H9 (cell line): Measurements from ENCODE around the gene TXNDC5. TPM values are rescaled to one million over a fixed set of nuclear protein-coding genes. Genes with fewer than 3 reads are reported as not detected.

Experiments used
- DNase-seq: peaks from one replicate; pipeline ENCODE4 v3.0.0-alpha.2; 2017
- H2AFZ ChIP-seq: one replicate; pipeline ENCODE4 v1.6.1; 2013; ENCODE audit warnings: mild to moderate bottlenecking, low read length, control low read depth, moderate library complexity
- H2AK5ac ChIP-seq: 2 replicates; pipeline ENCODE4 v1.6.1; 2013; ENCODE audit warnings: low read length, control low read depth, mixed read lengths; ENCODE audit not compliant: insufficient read length
- H2BK120ac ChIP-seq: one replicate; pipeline ENCODE4 v1.6.1; 2013; ENCODE audit warnings: low read depth, mild to moderate bottlenecking, low read length, control low read depth, inconsistent platforms; ENCODE audit not compliant: poor library complexity, severe bottlenecking
- H2BK12ac ChIP-seq: 2 replicates; pipeline ENCODE4 v1.6.1; 2013; ENCODE audit warnings: low read length, control low read depth, mixed read lengths, low read depth; ENCODE audit not compliant: insufficient read length
- H2BK15ac ChIP-seq: 2 replicates; pipeline ENCODE4 v1.6.1; 2013; ENCODE audit warnings: low read depth, low read length, control low read depth
- H2BK20ac ChIP-seq: one replicate; pipeline ENCODE4 v1.6.1; 2013; ENCODE audit warnings: low read depth, mild to moderate bottlenecking, low read length, control low read depth, inconsistent platforms; ENCODE audit not compliant: poor library complexity, severe bottlenecking
- H2BK5ac ChIP-seq: 2 replicates; pipeline ENCODE4 v1.6.1; 2013; ENCODE audit warnings: low read length, control low read depth, mixed read lengths; ENCODE audit not compliant: insufficient read length
- H3K14ac ChIP-seq: 2 replicates; pipeline ENCODE4 v1.6.1; 2013; ENCODE audit warnings: low read length, control low read depth; ENCODE audit not compliant: insufficient read depth
- H3K18ac ChIP-seq: 2 replicates; pipeline ENCODE4 v1.6.1; 2013; ENCODE audit warnings: low read depth, mild to moderate bottlenecking, mixed read lengths, low read length, control low read depth; ENCODE audit not compliant: insufficient read length
- H3K23ac ChIP-seq: 2 replicates; pipeline ENCODE4 v1.6.1; 2013; ENCODE audit warnings: low read length, control low read depth, mixed read lengths, low read depth; ENCODE audit not compliant: insufficient read length
- H3K23me2 ChIP-seq: 2 replicates; pipeline ENCODE4 v1.6.1; 2013; ENCODE audit warnings: low read depth, mild to moderate bottlenecking, mixed read lengths, low read length, control low read depth; ENCODE audit not compliant: insufficient read length, poor library complexity, severe bottlenecking
- H3K27ac ChIP-seq: 2 replicates; pipeline ENCODE4 v1.5.1; 2013; ENCODE audit warnings: low read length, control low read depth, mixed read lengths, low read depth; ENCODE audit not compliant: insufficient read length
- H3K27me3 ChIP-seq: 2 replicates; pipeline ENCODE4 v1.6.1; 2013; ENCODE audit warnings: low read length, control low read depth, inconsistent platforms; ENCODE audit not compliant: insufficient read depth
- H3K4ac ChIP-seq: 2 replicates; pipeline ENCODE4 v1.6.1; 2013; ENCODE audit warnings: low read depth, mild to moderate bottlenecking, control low read depth, inconsistent platforms, low read length, moderate library complexity
- H3K4me1 ChIP-seq: 2 replicates; pipeline ENCODE4 v1.6.1; 2013; ENCODE audit warnings: low read length, control low read depth, inconsistent platforms; ENCODE audit not compliant: insufficient read depth
- H3K4me2 ChIP-seq: 2 replicates; pipeline ENCODE4 v1.6.1; 2013; ENCODE audit warnings: low read length, control low read depth, mixed read lengths; ENCODE audit not compliant: insufficient read length, insufficient read depth
- H3K56ac ChIP-seq: 2 replicates; pipeline ENCODE4 v1.6.1; 2013; ENCODE audit warnings: low read depth, mild to moderate bottlenecking, mixed read lengths, low read length, control low read depth; ENCODE audit not compliant: insufficient read length
- H3K79me1 ChIP-seq: 2 replicates; pipeline ENCODE4 v1.6.1; 2013; ENCODE audit warnings: low read depth, mild to moderate bottlenecking, moderate library complexity, low read length, control low read depth, inconsistent platforms; ENCODE audit not compliant: insufficient read depth, poor library complexity, severe bottlenecking
- H3K79me2 ChIP-seq: 2 replicates; pipeline ENCODE4 v1.6.1; 2013; ENCODE audit warnings: low read length, control low read depth, inconsistent platforms; ENCODE audit not compliant: insufficient read depth
- H3K9ac ChIP-seq: 2 replicates; pipeline ENCODE4 v1.6.1; 2013; ENCODE audit warnings: low read length, control low read depth, mixed read lengths; ENCODE audit not compliant: insufficient read length; ENCODE audit errors: extremely low read depth
- H3K9me3 ChIP-seq: one replicate; pipeline ENCODE4 v1.6.1; 2013; ENCODE audit warnings: low read depth, low read length, inconsistent platforms; ENCODE audit not compliant: control insufficient read depth
- H3T11ph ChIP-seq: one replicate; pipeline ENCODE4 v1.6.1; 2013; ENCODE audit warnings: mild to moderate bottlenecking, low read length, control low read depth, inconsistent platforms
- H4K20me1 ChIP-seq: one replicate; pipeline ENCODE4 v1.6.1; 2013; ENCODE audit not compliant: control insufficient read depth, insufficient read length, insufficient read depth
- H4K5ac ChIP-seq: 2 replicates; pipeline ENCODE4 v1.6.1; 2013; ENCODE audit warnings: low read depth, mild to moderate bottlenecking, mixed read lengths, low read length, control low read depth; ENCODE audit not compliant: insufficient read length
- H4K8ac ChIP-seq: replicated peaks from 2 replicates; pipeline ENCODE4 v1.6.1; 2013; ENCODE audit warnings: low read length, control low read depth, mixed read lengths, low read depth; ENCODE audit not compliant: insufficient read length
- H4K91ac ChIP-seq: 2 replicates; pipeline ENCODE4 v1.6.1; 2013; ENCODE audit warnings: low read depth, mild to moderate bottlenecking, moderate library complexity, mixed read lengths, low read length, control low read depth; ENCODE audit not compliant: insufficient read length
- H3K27ac Mint-ChIP-seq, 3 experiments: 2 replicates in 2 of 3; 3 replicates in 1 of 3; pipeline ENCODE4 v1.8.0; 2020 to 2021; ENCODE audit warnings: mixed read lengths in 3 of 3, mild to moderate bottlenecking in 1 of 3, moderate library complexity in 1 of 3
- H3K27me3 Mint-ChIP-seq: 2 replicates; pipeline ENCODE4 v1.8.0; 2021; ENCODE audit warnings: low read depth, mild to moderate bottlenecking, moderate library complexity, mixed read lengths
- H3K36me3 Mint-ChIP-seq, 3 experiments: 2 replicates in 2 of 3; 3 replicates in 1 of 3; pipeline ENCODE4 v1.8.0; 2020 to 2021; ENCODE audit warnings: low read depth in 3 of 3, mixed read lengths in 3 of 3; ENCODE audit not compliant: insufficient read depth in 1 of 3
- H3K4me1 Mint-ChIP-seq, 2 experiments: 2 replicates each; pipeline ENCODE4 v1.8.0; 2020; ENCODE audit warnings: mixed read lengths in 2 of 2
- H3K4me3 Mint-ChIP-seq, 2 experiments: 2 replicates in 1 of 2; 3 replicates in 1 of 2; pipeline ENCODE4 v1.8.0; 2020 to 2021; ENCODE audit warnings: mild to moderate bottlenecking in 2 of 2, mixed read lengths in 2 of 2, moderate library complexity in 1 of 2
- H3K9me3 Mint-ChIP-seq, 2 experiments: 2 replicates in 1 of 2; 3 replicates in 1 of 2; pipeline ENCODE4 v1.8.0; 2020; ENCODE audit warnings: mild to moderate bottlenecking in 2 of 2, mixed read lengths in 2 of 2, moderate library complexity in 1 of 2
- CTCF ChIP-seq: fragments of 200-600 bp; sonication (generic); conservative IDR thresholded peaks from 3 replicates; pipeline ENCODE4 v1.8.0; 2021; ENCODE audit warnings: antibody characterized with exemption, mild to moderate bottlenecking
- WGBS: extraction: QIAGEN DNeasy Blood & Tissue Kit; methylation state at CpG from one replicate; pipeline ENCODE4 v1.1.7; 2013; ENCODE audit warnings: missing lambda C conversion rate, low lambda C conversion rate, mixed read lengths; ENCODE audit not compliant: insufficient read length; ENCODE audit errors: extremely low coverage; 5-methylcytosine and 5-hydroxymethylcytosine counted together
- total RNA-seq: library from RNA; stranded (reverse); gene quantifications from 2 replicates; pipeline ENCODE4 v1.2.1, GENCODE V29; 2021

TXNDC5 gene
- total RNA-seq, 1 experiment from 2014 or later, result 130 TPM

DNA sequence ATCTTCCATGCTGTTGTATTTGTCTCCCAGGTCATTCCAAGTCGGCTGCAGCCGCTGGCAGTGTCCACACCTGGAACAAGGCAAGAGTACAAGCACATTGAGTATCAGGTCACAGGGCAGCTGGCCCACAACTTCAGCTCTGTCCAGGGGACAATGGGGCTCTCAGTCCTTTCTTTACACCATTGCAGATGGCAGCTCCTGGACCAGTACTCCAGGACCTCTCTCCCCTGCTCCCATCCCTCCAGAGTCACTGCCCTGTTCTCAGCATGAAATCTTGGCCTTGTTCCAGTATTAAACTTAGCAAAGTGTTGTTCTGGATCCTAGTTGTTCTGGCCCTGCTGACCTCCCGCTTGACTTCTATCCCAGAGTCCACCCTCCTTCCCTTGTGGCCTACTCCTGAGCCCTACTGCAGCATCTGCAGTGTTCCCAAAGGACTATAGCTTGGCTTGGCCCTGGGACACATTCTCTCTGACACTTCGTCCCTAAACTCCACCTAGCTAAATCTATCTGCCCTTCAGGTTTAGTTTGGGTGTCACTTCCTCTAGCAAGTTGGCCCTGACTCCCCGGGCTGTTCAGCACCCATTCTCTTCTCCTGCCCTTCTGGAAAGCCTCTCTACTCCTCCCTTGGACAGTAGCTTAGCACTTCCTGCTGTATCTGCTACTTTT, 5.8 kb downstream of the TXNDC5 start:
- H3K27ac ChIP-seq, result no peak overlapping the region
- Mint-ChIP-seq H3K36me3 (peaks cover 28 to 57% (median 55%) of the 10 kb centered on the region in 3 experiments; a peak in 6 of 7 replicates), H3K27me3 (no peaks in the 10 kb centered on the region), H3K9me3 (no peaks in the 10 kb centered on the region), H3K27ac (peak overlapping the region; percentile 3 to 76 (median 6); a peak in 2 of 7 replicates), H3K4me3 (no peak overlapping the region), H3K4me1 (peaks cover 9 to 11% of the 10 kb centered on the region in 2 experiments)
- H3T11ph ChIP-seq, result no peak overlapping the region
- no peak overlapping the region for H3K14ac ChIP-seq
- H3K27me3 ChIP-seq, result no peaks in the 10 kb centered on the region
- H3K4me1 ChIP-seq, result no peaks in the 10 kb centered on the region
- H2BK15ac ChIP-seq, result no peak overlapping the region
- no peak overlapping the region for H2BK12ac ChIP-seq
- H2BK20ac ChIP-seq, result no peak overlapping the region
- H3K4me2 ChIP-seq, result no peak overlapping the region
- no peak overlapping the region for H3K23ac ChIP-seq
- H3K4ac ChIP-seq, result no peak overlapping the region
- H3K79me1 ChIP-seq, result no peaks in the 10 kb centered on the region
- no peak overlapping the region for H2BK5ac ChIP-seq
- no peak overlapping the region for H3K9ac ChIP-seq
- H3K9me3 ChIP-seq, result no peaks in the 10 kb centered on the region
- H4K20me1 ChIP-seq, result no peaks in the 10 kb centered on the region
- no peak for TF ChIP-seq CTCF
- no peak overlapping the region for H3K18ac ChIP-seq
- DNase-seq, result no peak
- no peak overlapping the region for H4K5ac ChIP-seq
- no CpG with 5 or more reads among the region's 5 CpGs for WGBS
- H2AFZ ChIP-seq, result no peak overlapping the region
- H4K8ac ChIP-seq, result no peak overlapping the region
- H4K91ac ChIP-seq, result no peak overlapping the region
- no peak overlapping the region for H2AK5ac ChIP-seq
- H3K56ac ChIP-seq, result no peak overlapping the region
- peaks cover 6% of the 10 kb centered on the region for H3K23me2 ChIP-seq
- peaks cover 28% of the 10 kb centered on the region; the same call in 1 of the 2 replicates for H3K79me2 ChIP-seq
- H2BK120ac ChIP-seq, result no peak overlapping the region
